ENCODE results near the gene PIM2.

PIM2 gene

GRCh38 chrX:48864210-48864609 is 54.6 kb downstream of the PIM2 start:
- Histone ChIP-seq H3F3A (ENCODE audit: insufficient read depth) (no peaks in the 10 kb centered on the region), H3K4me3 (ENCODE audit: insufficient read depth, low read length, poor library complexity, severe bottlenecking) (no peak overlapping the region), H3K9me2 (replicated peaks; ENCODE audit: insufficient read depth, low read length) (no peaks in the 10 kb centered on the region), H3K27me3 (ENCODE audit: low read length) (no peaks in the 10 kb centered on the region), H3K27ac (ENCODE audit: low read depth, low read length) (no peak overlapping the region), H3K36me3 (ENCODE audit: low read length) (no peaks in the 10 kb centered on the region), H3K9me3 (ENCODE audit: insufficient read depth, low read length) (no peaks in the 10 kb centered on the region), H3K9ac (ENCODE audit: low read length) (no peak overlapping the region), H4K20me1 (ENCODE audit: low read depth, low read length) (no peaks in the 10 kb centered on the region), H3K4me2 (ENCODE audit: low read depth, low read length, poor library complexity, severe bottlenecking) (no peak overlapping the region), H3K79me2 (ENCODE audit: insufficient read depth, low read length) (no peaks in the 10 kb centered on the region), H2AFZ (ENCODE audit: low read depth, low read length, severe bottlenecking) (no peak overlapping the region)
- TF ChIP-seq CTCF (IDR thresholded peaks at IDR 0.05; ENCODE audit: insufficient read depth, low read length, poor library complexity, severe bottlenecking) (no peak), EZH2phosphoT487 (conservative IDR thresholded peaks at IDR 0.05; ENCODE audit: low read length) (no peak)

Data from SU-DHL-6 (cell line).